ENCODE measurements around the gene CSTF3.

DNA sequence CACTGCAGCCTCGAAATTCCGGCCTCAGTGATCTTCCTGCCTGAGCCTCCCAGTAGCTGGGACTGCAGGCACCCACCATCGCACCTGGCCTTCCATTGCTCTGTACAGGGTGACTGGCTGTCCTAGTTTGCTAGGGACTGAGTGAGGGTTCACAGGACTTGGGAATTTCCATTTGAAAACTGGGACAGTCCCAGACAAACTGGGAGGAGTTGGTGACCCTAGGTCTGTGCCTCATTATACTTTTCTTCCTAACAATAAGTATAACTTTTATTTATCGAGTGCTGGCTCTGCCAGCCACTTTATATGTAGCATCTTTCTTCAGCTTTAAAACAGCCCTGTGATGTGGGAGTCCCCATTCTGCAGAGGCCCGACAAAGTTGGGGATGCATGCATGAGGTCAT, 96.4 kb downstream of the CSTF3 start:
- TF ChIP-seq CTCF (IDR thresholded peaks at IDR 0.05; ENCODE audit: insufficient read depth, low read depth, low read length) (no peak), EZH2 (IDR thresholded peaks at IDR 0.05; ENCODE audit: insufficient read depth, low read length) (no peak)
